ENCODE data around the gene GNG7.
A peak's percentile ranks its signal among the peaks of the same experiment; 100 is the strongest.

GNG7 gene

DNA sequence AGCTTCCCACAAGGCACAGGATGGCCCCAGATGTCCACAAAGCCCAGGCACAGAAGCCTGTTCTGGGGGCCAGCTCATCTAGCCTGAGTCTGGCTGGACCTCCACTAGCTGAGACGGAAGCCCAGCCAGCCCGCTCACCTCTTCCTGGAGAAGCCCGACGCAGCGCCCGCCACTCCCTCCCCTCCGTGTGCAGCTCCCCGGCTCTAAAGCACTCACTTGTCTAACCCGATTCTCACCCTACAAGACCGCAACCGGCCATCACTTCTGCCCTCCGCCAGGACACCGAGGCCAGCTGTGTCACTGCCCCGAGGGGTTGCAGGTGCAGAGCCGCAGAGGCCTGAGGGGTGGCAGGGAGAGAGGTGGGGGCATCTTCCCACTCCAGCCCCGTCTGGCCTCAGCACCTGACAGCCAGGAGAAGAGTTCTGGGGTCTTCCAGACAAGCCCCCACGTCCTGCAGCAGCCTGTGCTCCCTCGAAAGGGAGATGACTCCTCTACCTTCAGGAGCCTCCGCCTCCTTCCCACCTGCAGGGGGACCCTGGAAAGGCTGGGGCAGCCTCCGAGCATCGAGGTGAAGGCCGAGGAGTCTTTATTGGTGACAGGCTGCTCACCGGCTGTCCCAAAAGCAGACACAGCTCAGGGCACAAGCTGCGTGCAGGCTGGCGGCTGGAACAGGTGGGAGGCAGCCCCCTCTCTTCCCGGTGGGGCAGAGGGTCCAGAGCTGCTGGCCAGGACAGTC lies 24.6 kb upstream of the GNG7 start:
- TF ChIP-seq, protein P1, sequence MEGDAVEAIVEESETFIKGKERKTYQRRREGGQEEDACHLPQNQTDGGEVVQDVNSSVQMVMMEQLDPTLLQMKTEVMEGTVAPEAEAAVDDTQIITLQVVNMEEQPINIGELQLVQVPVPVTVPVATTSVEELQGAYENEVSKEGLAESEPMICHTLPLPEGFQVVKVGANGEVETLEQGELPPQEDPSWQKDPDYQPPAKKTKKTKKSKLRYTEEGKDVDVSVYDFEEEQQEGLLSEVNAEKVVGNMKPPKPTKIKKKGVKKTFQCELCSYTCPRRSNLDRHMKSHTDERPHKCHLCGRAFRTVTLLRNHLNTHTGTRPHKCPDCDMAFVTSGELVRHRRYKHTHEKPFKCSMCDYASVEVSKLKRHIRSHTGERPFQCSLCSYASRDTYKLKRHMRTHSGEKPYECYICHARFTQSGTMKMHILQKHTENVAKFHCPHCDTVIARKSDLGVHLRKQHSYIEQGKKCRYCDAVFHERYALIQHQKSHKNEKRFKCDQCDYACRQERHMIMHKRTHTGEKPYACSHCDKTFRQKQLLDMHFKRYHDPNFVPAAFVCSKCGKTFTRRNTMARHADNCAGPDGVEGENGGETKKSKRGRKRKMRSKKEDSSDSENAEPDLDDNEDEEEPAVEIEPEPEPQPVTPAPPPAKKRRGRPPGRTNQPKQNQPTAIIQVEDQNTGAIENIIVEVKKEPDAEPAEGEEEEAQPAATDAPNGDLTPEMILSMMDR (conservative IDR thresholded peaks at IDR 0.05; ENCODE audit: low read depth), result no peak
- CTCF ChIA-PET, result no interaction called here
- DNase-seq (ENCODE audit: low spot score), result no peak
- no peak overlapping the region for H3K27ac ChIP-seq
- POLR2A ChIA-PET (ENCODE audit: low non-redundant PET), result no interaction called here

DNA sequence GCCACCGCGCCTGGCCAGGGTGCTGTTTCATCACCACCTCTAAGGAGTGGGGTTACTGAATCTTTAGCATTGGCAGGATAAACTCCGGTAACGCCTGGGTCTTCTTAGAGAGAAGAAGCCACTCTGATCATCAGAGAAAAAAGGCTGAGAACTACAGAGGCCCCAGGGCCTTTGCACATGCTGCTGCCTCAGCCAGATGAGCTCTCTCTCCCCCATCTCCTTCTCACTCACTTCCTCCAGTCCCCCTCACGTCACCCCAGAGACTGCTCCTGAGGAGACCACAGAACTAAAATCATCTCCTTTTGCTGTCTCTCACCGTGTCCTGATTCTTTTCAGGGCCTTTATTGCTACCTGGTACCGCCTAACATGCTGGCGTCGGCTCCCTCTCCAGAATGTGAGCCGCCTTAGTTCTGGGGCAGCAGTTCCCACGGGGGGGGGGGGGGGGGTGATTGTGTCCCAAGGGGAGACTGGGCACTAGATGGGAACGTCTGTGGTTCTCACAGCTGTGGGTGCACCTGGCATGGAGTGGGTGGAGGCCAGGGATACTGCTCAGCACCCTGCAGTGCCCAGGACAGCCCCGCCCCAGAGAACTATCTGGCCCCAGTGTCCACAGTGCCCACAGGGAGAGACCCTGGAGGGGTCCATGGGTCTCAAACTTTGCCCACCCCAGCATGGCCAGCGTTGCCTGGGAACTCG lies 23.8 kb upstream of the GNG7 start:
- no peak overlapping the region for H3K27ac ChIP-seq
- ChIA-PET CTCF (interaction anchor here (0.6 kb wide), 1 partner anchor 35 kb away, joined by 3 read pairs; no protein-coding TSS in a partner anchor), POLR2A (ENCODE audit: low non-redundant PET) (no interaction called here)
- DNase-seq (ENCODE audit: low spot score), result no peak
- TF ChIP-seq, protein P1 (conservative IDR thresholded peaks at IDR 0.05; ENCODE audit: low read depth), result no peak

DNA sequence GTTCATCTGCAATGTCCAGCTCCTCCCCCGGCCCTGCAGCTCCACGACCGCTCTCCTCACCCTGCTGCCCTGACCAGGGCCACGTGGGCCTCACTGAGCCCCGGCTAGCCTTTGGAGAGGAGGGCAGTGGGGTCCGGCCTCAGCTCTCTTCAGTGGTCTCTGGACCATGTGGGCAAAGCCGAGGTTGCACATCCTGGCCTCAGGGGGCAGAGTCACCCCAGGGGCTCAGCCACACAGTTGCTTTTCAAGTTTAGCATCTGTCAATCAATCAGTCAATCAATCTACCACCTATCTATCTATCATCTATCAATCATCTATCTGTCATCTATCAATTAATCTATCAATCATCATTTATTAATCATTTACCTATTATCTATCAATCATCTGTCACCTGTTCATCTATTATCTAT lies 21.7 kb upstream of the GNG7 start:
- no peak for DNase-seq (ENCODE audit: low spot score)
- H3K27ac ChIP-seq, result no peak overlapping the region
- TF ChIP-seq, protein P1 (conservative IDR thresholded peaks at IDR 0.05; ENCODE audit: low read depth), result no peak
- ChIA-PET POLR2A (ENCODE audit: low non-redundant PET) (no interaction called here), CTCF (interaction anchor here (0.6 kb wide), 1 partner anchor 16 kb away, joined by 3 read pairs; the partner anchor contains the start of gene SLC39A3)

DNA sequence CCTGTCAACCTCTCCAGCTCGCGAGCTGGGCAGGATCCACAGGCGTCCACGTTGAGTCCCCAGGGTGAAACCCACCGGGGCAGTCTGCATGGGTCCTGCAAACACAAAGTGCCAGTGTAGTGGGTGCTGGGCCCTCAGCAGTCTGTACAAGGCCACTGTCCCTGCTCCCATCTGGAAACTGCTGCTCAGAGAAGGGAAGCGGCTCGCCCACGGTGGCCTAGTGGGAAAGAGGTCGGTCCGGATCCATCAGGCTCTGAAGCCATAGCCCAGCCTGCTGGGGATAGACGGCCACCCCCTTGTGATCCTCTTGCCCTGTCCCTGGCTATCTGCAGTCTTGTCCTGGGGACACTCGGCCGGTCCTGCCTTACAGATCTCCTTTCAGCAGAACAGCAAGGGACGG lies 21.3 kb upstream of the GNG7 start:
- no peak for DNase-seq (ENCODE audit: low spot score)
- ChIA-PET POLR2A (ENCODE audit: low non-redundant PET) (no interaction called here), CTCF (interaction anchor here (0.6 to 1.7 kb wide), 3 partner anchors 16 to 75 kb away, joined by 3 to 10 read pairs (median 4); partner anchors contain the start of gene SLC39A3)
- H3K27ac ChIP-seq, result peak overlapping the region; percentile 25; the same call in 1 of the 2 replicates
- TF ChIP-seq, protein P1 (conservative IDR thresholded peaks at IDR 0.05; ENCODE audit: low read depth), result no peak

DNA sequence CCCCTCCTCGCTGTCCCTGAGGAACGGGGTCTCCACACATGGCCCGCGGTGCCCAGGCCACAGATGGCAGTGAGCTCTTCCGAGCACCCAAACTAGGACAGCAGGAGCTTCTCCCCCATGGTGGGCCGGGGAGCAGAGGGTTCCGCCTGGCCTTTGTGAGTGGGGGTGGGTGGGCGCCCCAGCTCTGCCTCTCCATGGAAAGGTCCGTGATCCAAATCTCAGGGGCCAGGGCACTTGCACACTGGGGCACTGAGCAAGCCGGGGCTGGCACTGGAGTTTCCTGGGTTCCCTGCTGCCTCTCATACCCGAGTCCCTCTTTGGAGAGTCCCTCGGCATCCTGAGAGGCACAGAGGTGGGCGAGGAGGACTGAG lies 20.8 kb upstream of the GNG7 start:
- POLR2A ChIA-PET (ENCODE audit: low non-redundant PET), result interaction anchor here (1.1 kb wide), 1 partner anchor 21 kb away, joined by 4 read pairs; the partner anchor contains the start of gene GNG7
- H3K27ac ChIP-seq, result peak overlapping the region; percentile 25; the same call in 1 of the 2 replicates
- CTCF ChIA-PET, result interaction anchor here (0.6 to 1.7 kb wide), 5 partner anchors 9 to 313 kb away, joined by 3 to 10 read pairs (median 4); no protein-coding TSS in a partner anchor
- no peak for DNase-seq (ENCODE audit: low spot score)
- TF ChIP-seq, protein P1 (conservative IDR thresholded peaks at IDR 0.05; ENCODE audit: low read depth), result no peak

DNA sequence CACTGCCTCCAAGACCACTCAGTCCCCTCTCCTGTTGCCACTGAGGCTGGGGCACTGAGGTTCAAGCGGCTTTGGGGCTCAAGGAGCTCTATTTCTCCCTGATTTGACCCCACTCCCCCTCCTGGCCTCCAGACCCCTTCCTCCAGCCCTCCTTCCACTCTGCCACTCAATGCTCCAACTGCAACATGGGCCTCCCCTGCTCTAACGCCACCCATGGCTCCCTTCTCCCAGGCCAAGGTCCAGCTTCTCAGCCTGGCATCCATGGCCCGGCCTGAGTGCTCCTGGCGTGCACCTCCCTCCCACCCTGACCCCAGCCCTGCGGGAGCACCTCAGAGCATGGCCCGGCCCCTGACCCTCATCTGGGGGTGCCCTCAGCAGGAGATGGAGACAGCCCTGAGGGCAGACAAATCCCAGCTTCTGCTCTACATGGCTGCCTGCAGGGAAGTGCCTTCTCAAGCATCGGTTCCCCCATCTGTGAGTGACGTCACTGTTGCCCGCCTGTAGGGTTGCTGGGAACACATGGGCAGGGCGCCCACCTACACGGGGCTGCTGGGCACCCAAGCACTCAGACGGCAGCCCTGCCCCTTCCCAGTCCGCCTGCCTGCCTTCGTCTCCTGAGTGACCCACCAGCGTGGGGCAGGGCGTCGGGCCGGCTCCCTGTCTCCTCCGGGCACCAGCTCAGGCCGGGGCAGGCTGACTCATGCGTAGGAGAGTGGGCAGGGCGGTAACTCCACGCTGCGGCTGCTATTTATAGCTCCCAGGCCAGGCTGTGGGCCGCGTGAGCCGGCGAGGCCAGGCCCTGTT lies 20.2 kb upstream of the GNG7 start:
- DNase-seq (ENCODE audit: low spot score), result peak; percentile 66
- POLR2A ChIA-PET (ENCODE audit: low non-redundant PET), result interaction anchor here (1.1 kb wide), 1 partner anchor 20 kb away, joined by 4 read pairs; the partner anchor contains the start of gene GNG7

More for the DNA sequence above, 20.2 kb upstream of the GNG7 start:
- peak overlapping the region; percentile 25; the same call in 1 of the 2 replicates for H3K27ac ChIP-seq
- TF ChIP-seq, protein P1 (conservative IDR thresholded peaks at IDR 0.05; ENCODE audit: low read depth), result no peak
- CTCF ChIA-PET, result interaction anchor here (0.6 to 1.7 kb wide), 6 partner anchors 10 to 314 kb away, joined by 3 to 10 read pairs (median 4); no protein-coding TSS in a partner anchor

All from RWPE1 (cell line).